Upper lobe of left lung (tissue), 4 donors: Measurements from ENCODE around the gene ADAMTS2.

Experiments
- CTCF ChIP-seq, 6 experiments: fragments of 450-650 bp in 4 of 6; fragments of 200-600 bp in 2 of 6; sonication (generic) in 2 of 6; IDR thresholded peaks; one replicate each; pipeline ENCODE4 v1.5.1; 2016 to 2019; ENCODE audit warnings: antibody characterized with exemption in 6 of 6
- POLR2A ChIP-seq, 4 donors: fragments of 450-650 bp; IDR thresholded peaks; one replicate each; pipeline ENCODE4 v1.5.1; 2016 to 2017; ENCODE audit warnings: antibody characterized with exemption in 4 of 4, mild to moderate bottlenecking in 2 of 4

- no peak for TF ChIP-seq POLR2A (IDR thresholded peaks at IDR 0.05)
- TF ChIP-seq CTCF (IDR thresholded peaks at IDR 0.05): no peak
Measured at GRCh38 chr5:179207470-179207869, 137.8 kb downstream of the ADAMTS2 start.
